Endothelial cell of umbilical vein (primary cell): ENCODE results near the gene MZT2B.
"Not testable (repeated sequence)": the region's sequence is repeated elsewhere in the genome, so short reads cannot be mapped to it uniquely, and the experiment has no call there.

Experiments
- EZH2 ChIP-seq: IDR thresholded peaks from 2 replicates; pipeline ENCODE4 v1.6.1; 2012; ENCODE audit warnings: borderline replicate concordance, low read depth, mild to moderate bottlenecking, moderate library complexity, low read length, inconsistent platforms; ENCODE audit not compliant: severe bottlenecking
- TF ChIP-seq, protein P1 (sequence below), 2 donors: IDR thresholded peaks; 1 replicate in 1 of 2; 2 replicates in 1 of 2; pipeline ENCODE4 v1.5.1; 2011; ENCODE audit warnings: low read length in 2 of 2, mild to moderate bottlenecking in 2 of 2, moderate library complexity in 2 of 2, control low read depth in 1 of 2, inconsistent platforms in 1 of 2, low read depth in 1 of 2; ENCODE audit not compliant: insufficient read depth in 1 of 2; ENCODE audit errors: extremely low read depth in 1 of 2

- TF ChIP-seq, protein P1, sequence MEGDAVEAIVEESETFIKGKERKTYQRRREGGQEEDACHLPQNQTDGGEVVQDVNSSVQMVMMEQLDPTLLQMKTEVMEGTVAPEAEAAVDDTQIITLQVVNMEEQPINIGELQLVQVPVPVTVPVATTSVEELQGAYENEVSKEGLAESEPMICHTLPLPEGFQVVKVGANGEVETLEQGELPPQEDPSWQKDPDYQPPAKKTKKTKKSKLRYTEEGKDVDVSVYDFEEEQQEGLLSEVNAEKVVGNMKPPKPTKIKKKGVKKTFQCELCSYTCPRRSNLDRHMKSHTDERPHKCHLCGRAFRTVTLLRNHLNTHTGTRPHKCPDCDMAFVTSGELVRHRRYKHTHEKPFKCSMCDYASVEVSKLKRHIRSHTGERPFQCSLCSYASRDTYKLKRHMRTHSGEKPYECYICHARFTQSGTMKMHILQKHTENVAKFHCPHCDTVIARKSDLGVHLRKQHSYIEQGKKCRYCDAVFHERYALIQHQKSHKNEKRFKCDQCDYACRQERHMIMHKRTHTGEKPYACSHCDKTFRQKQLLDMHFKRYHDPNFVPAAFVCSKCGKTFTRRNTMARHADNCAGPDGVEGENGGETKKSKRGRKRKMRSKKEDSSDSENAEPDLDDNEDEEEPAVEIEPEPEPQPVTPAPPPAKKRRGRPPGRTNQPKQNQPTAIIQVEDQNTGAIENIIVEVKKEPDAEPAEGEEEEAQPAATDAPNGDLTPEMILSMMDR (IDR thresholded peaks at IDR 0.05; ENCODE audit: extremely low read depth in 1 of 2, insufficient read depth in 1 of 2, low read depth in 1 of 2, low read length in 2 of 2): not testable (repeated sequence)
- not testable (repeated sequence) for TF ChIP-seq EZH2
These were observed 57.5 kb downstream of the MZT2B start for GRCh38 chr2:130239581-130239980.
